GM23248 (cell line): Measurements from ENCODE around the gene SESN1. TPM values are rescaled to one million over a fixed set of nuclear protein-coding genes. Genes with fewer than 3 reads are reported as not detected.
"Not testable (repeated sequence)": the region's sequence is repeated elsewhere in the genome, so short reads cannot be mapped to it uniquely, and the experiment has no call there.

Experiments used
- DNase-seq: peaks from one replicate; pipeline ENCODE4 v3.0.0-alpha.2; 2015
- H2AFZ ChIP-seq: fragments of 200-600 bp; sonication (generic); 2 replicates; pipeline ENCODE4 v1.6.1; 2016; ENCODE audit warnings: antibody characterized with exemption
- H3F3A ChIP-seq: fragments of 200-600 bp; sonication (generic); 2 replicates; pipeline ENCODE4 v1.6.1; 2016; ENCODE audit warnings: mild to moderate bottlenecking, antibody characterized with exemption, mixed run types; ENCODE audit not compliant: insufficient read depth
- H3K27ac ChIP-seq: fragments of 200-600 bp; sonication (generic); 2 replicates; pipeline ENCODE4 v1.5.1; 2016; ENCODE audit warnings: mild to moderate bottlenecking
- H3K27me3 ChIP-seq: fragments of 200-600 bp; sonication (generic); replicated peaks from 2 replicates; pipeline ENCODE4 v1.6.1; 2016; ENCODE audit warnings: mild to moderate bottlenecking; ENCODE audit not compliant: insufficient read depth
- H3K36me3 ChIP-seq: fragments of 200-600 bp; sonication (generic); 2 replicates; pipeline ENCODE4 v1.6.1; 2016; ENCODE audit warnings: low read depth, mild to moderate bottlenecking
- H3K4me1 ChIP-seq: fragments of 200-600 bp; sonication (generic); 2 replicates; pipeline ENCODE4 v1.6.1; 2016; ENCODE audit warnings: mild to moderate bottlenecking; ENCODE audit not compliant: insufficient read depth
- H3K4me2 ChIP-seq: fragments of 200-600 bp; sonication (generic); one replicate; pipeline ENCODE4 v1.6.1; 2016; ENCODE audit warnings: mild to moderate bottlenecking; ENCODE audit not compliant: unreplicated experiment
- H3K4me3 ChIP-seq: fragments of 200-600 bp; sonication (generic); 2 replicates; pipeline ENCODE4 v1.5.1; 2016; ENCODE audit warnings: mild to moderate bottlenecking
- H3K79me2 ChIP-seq: fragments of 200-600 bp; sonication (generic); 2 replicates; pipeline ENCODE4 v1.6.1; 2016; ENCODE audit warnings: mild to moderate bottlenecking; ENCODE audit not compliant: insufficient read depth
- H3K9ac ChIP-seq: fragments of 200-600 bp; sonication (generic); 2 replicates; pipeline ENCODE4 v1.6.1; 2016; ENCODE audit warnings: mild to moderate bottlenecking
- H3K9me2 ChIP-seq: fragments of 200-600 bp; sonication (generic); 2 replicates; pipeline ENCODE4 v1.6.1; 2016; ENCODE audit warnings: mixed run types, mild to moderate bottlenecking, moderate library complexity; ENCODE audit not compliant: insufficient read depth
- H3K9me3 ChIP-seq: fragments of 200-600 bp; sonication (generic); one replicate; pipeline ENCODE4 v1.6.1; 2017; ENCODE audit warnings: low read depth
- H4K20me1 ChIP-seq: fragments of 200-600 bp; sonication (generic); 2 replicates; pipeline ENCODE4 v1.6.0; 2016; ENCODE audit not compliant: insufficient read depth
- EZH2 ChIP-seq: fragments of 200-600 bp; sonication (generic); IDR thresholded peaks from 2 replicates; pipeline ENCODE4 v1.6.1; 2018; ENCODE audit warnings: antibody characterized with exemption, mild to moderate bottlenecking; ENCODE audit not compliant: insufficient read depth, poor library complexity, severe bottlenecking
- EZH2phosphoT487 ChIP-seq: fragments of 200-600 bp; sonication (generic); IDR thresholded peaks from 2 replicates; pipeline ENCODE4 v1.6.1; 2018; ENCODE audit warnings: antibody characterized with exemption, moderate library complexity, mild to moderate bottlenecking, low read depth; ENCODE audit not compliant: insufficient read depth
- WGBS, 2 experiments: methylation state at CpG; one replicate each; pipeline ENCODE4 v1.1.6; 2015 to 2017; ENCODE audit warnings: low lambda C conversion rate in 2 of 2, low coverage in 1 of 2; ENCODE audit errors: missing lambda C conversion rate in 2 of 2; 5-methylcytosine and 5-hydroxymethylcytosine counted together
- in situ Hi-C: fragments of 300-500 bp; cut with MboI; formaldehyde crosslinking; loops from 2 replicates; pipeline ENCODE4 v1.15.0; 2020
- polyA plus RNA-seq: library from polyadenylated mRNA; unstranded; fragments of >200 nt; fragmentation: Nextera tagmentation; extraction: Ambion mirVana; gene quantifications from 2 replicates; pipeline ENCODE4 v1.2.1, GENCODE V29; 2016
- total RNA-seq: library from RNA; depleted of rRNA; stranded (reverse); fragments of >200 nt; shearing (Covaris generic); gene quantifications from 2 replicates; pipeline ENCODE4 v1.2.3, GENCODE V29; 2014

SESN1 gene
- total and polyA plus RNA-seq, 2 experiments from 2014 or later = 14.2 to 17.6 TPM

- Histone ChIP-seq H4K20me1 (no peaks in the 10 kb centered on the region), H3K27ac (no peak overlapping the region), H3K36me3 (no peaks in the 10 kb centered on the region), H3K79me2 (peaks cover 59% of the 10 kb centered on the region), H3K27me3 (no peaks in the 10 kb centered on the region), H2AFZ (no peak overlapping the region), H3K4me2 (peak overlapping the region; percentile 95), H3K9me3 (no peaks in the 10 kb centered on the region), H3K9me2 (no peaks in the 10 kb centered on the region), H3K4me3 (0 out of 2 replicates have a peak overlapping the region, but pooled peaks have one; percentile 91), H3K9ac (no peak overlapping the region), H3K4me1 (peaks cover 15% of the 10 kb centered on the region), H3F3A (peaks cover 15% of the 10 kb centered on the region; the same call in 1 of the 2 replicates)
- DNase-seq = peak; percentile 4
- 95 to 97% methylated on average over 5 of the region's 5 CpGs for WGBS, 2 experiments
- in situ Hi-C loops = no loop called here
- TF ChIP-seq EZH2phosphoT487 (no peak), EZH2 (no peak)
Measured at GRCh38 chr6:109091314-109092024, 3.2 kb downstream of the SESN1 start.

- no peaks in the 10 kb centered on the region for H3K27me3 ChIP-seq
- H3K27ac ChIP-seq = no peak overlapping the region
- no peak overlapping the region for H3K4me3 ChIP-seq
- in situ Hi-C loops = no loop called here
- 92% methylated on average over 1 of the region's 1 CpG for WGBS, 2 experiments
- H3K4me2 ChIP-seq = no peak overlapping the region
- no peak overlapping the region for H2AFZ ChIP-seq
- H3F3A ChIP-seq = 0 out of 2 replicates have a peak, but pooled peaks cover 4% of the 10 kb centered on the region
- peaks cover 58% of the 10 kb centered on the region for H3K79me2 ChIP-seq
- no peaks in the 10 kb centered on the region for H3K9me3 ChIP-seq
- DNase-seq = no peak
- peaks cover 11% of the 10 kb centered on the region; the same call in 1 of the 2 replicates for H3K4me1 ChIP-seq
- TF ChIP-seq EZH2phosphoT487 (no peak), EZH2 (no peak)
- no peaks in the 10 kb centered on the region for H3K36me3 ChIP-seq
- H3K9me2 ChIP-seq = no peaks in the 10 kb centered on the region
- no peaks in the 10 kb centered on the region for H4K20me1 ChIP-seq
- H3K9ac ChIP-seq = no peak overlapping the region
Measured at GRCh38 chr6:109088995-109089394, 5.7 kb downstream of the SESN1 start.

- WGBS, 2 experiments = 62 to 76% methylated on average over 5 of the region's 5 CpGs
- Histone ChIP-seq H3K9me2 (no peaks in the 10 kb centered on the region), H3K4me1 (peaks cover 5% of the 10 kb centered on the region; the same call in 1 of the 2 replicates), H3K27me3 (no peaks in the 10 kb centered on the region), H2AFZ (no peak overlapping the region), H4K20me1 (no peaks in the 10 kb centered on the region), H3K4me2 (no peak overlapping the region), H3K27ac (no peak overlapping the region), H3K79me2 (peaks cover 46% of the 10 kb centered on the region), H3K9ac (no peak overlapping the region), H3K36me3 (peaks cover 4% of the 10 kb centered on the region; the same call in 1 of the 2 replicates), H3K9me3 (no peaks in the 10 kb centered on the region), H3K4me3 (no peak overlapping the region), H3F3A (peaks cover under 1% of the 10 kb centered on the region; the same call in 1 of the 2 replicates)
- TF ChIP-seq EZH2 = no peak
- no peak for TF ChIP-seq EZH2phosphoT487
- in situ Hi-C loops = no loop called here
- no peak for DNase-seq
Measured at GRCh38 chr6:109087661-109088264, 6.9 kb downstream of the SESN1 start.

- 87 to 92% methylated on average over 6 to 8 of the region's 8 CpGs for WGBS, 2 experiments
- H3K4me2 ChIP-seq, H3K4me1 ChIP-seq, H4K20me1 ChIP-seq, H2AFZ ChIP-seq, H3F3A ChIP-seq, H3K36me3 ChIP-seq, DNase-seq, in situ Hi-C loops, H3K9me2 ChIP-seq, H3K9me3 ChIP-seq, H3K27ac ChIP-seq, H3K9ac ChIP-seq, H3K27me3 ChIP-seq, H3K4me3 ChIP-seq: not testable (repeated sequence)
- peaks cover 28% of the 10 kb centered on the region for H3K79me2 ChIP-seq
Measured at GRCh38 chr6:109084146-109084545, 10.5 kb downstream of the SESN1 start.
